HepG2 (cell line): ENCODE measurements around the gene PSME3IP1. TPM values are rescaled to one million over a fixed set of nuclear protein-coding genes. Genes with fewer than 3 reads are reported as not detected.

Source experiments
- CAMTA2 ChIP-seq: sonication (generic); formaldehyde crosslinking; IDR thresholded peaks from 2 replicates; pipeline ENCODE4 v1.4.0; 2020; ENCODE audit warnings: mild to moderate bottlenecking, missing genetic modification reagents, borderline replicate concordance
- CEBPB ChIP-seq: IDR thresholded peaks from 2 replicates; pipeline ENCODE4 v1.6.1; 2011; ENCODE audit warnings: low read depth, low read length, improper control_type of control experiment, borderline replicate concordance
- HNRNPLL ChIP-seq: fragments of 200-400 bp; formaldehyde crosslinking; IDR thresholded peaks from 2 replicates; pipeline ENCODE4 v1.6.1; 2017; ENCODE audit warnings: mild to moderate bottlenecking, low read depth, low read length; ENCODE audit not compliant: poor library complexity, severe bottlenecking
- MEIS2 ChIP-seq: sonication (generic); formaldehyde crosslinking; IDR thresholded peaks from 2 replicates; pipeline ENCODE4 v1.9.0; 2021; ENCODE audit warnings: mild to moderate bottlenecking, missing genetic modification reagents
- PHB2 ChIP-seq: fragments of 450-650 bp; IDR thresholded peaks from 2 replicates; pipeline ENCODE4 v1.6.1; 2018; ENCODE audit not compliant: partially characterized antibody
- SP1 ChIP-seq, 2 experiments: fragments of 450-650 bp in 1 of 2; sonication (generic) in 1 of 2; formaldehyde crosslinking in 1 of 2; IDR thresholded peaks; 2 replicates each; pipeline versions ENCODE4 v1.4.0 to v1.6.1; 2016 to 2020; ENCODE audit warnings: missing genetic modification reagents in 1 of 2
- TAF15 ChIP-seq: fragments of 200-400 bp; formaldehyde crosslinking; IDR thresholded peaks from one replicate; pipeline ENCODE4 v1.6.1; 2018; ENCODE audit warnings: mild to moderate bottlenecking, low read depth, low read length; ENCODE audit not compliant: poor library complexity, severe bottlenecking
- TBL1XR1 ChIP-seq: fragments of 150-350 bp; IDR thresholded peaks from 2 replicates; pipeline ENCODE4 v1.6.1; 2014; ENCODE audit warnings: borderline replicate concordance, low read length; ENCODE audit not compliant: partially characterized antibody
- UBTF ChIP-seq: sonication (generic); formaldehyde crosslinking; IDR thresholded peaks from 2 replicates; pipeline ENCODE4 v1.4.0; 2020; ENCODE audit warnings: mild to moderate bottlenecking, missing genetic modification reagents
- ZFP62 ChIP-seq: sonication (generic); formaldehyde crosslinking; IDR thresholded peaks from 2 replicates; pipeline ENCODE4 v1.4.0; 2020; ENCODE audit warnings: missing genetic modification reagents
- ZNF567 ChIP-seq: sonication (generic); formaldehyde crosslinking; IDR thresholded peaks from 2 replicates; pipeline ENCODE4 v1.8.1; 2023; ENCODE audit warnings: mild to moderate bottlenecking, missing genetic modification reagents, borderline replicate concordance
- ZNF775 ChIP-seq: sonication (generic); formaldehyde crosslinking; IDR thresholded peaks from 2 replicates; pipeline ENCODE4 v1.4.0; 2020; ENCODE audit warnings: missing genetic modification reagents, mild to moderate bottlenecking, moderate library complexity, borderline replicate concordance
- polyA plus RNA-seq, 8 experiments: library from polyadenylated mRNA; depleted of rRNA in 3 of 8; stranded (reverse) in 7 of 8; unstranded in 1 of 8; fragments of >200 nt; fragmentation: Illumina TruSeq in 4 of 8; extraction: Trizol in 4 of 8; gene quantifications; 2 replicates each; pipeline versions ENCODE4 v1.2.1 to v1.2.3, GENCODE V29; 2011 to 2016; ENCODE audit warnings: low read depth in 4 of 8, missing spikeins in 1 of 8, mixed read lengths in 1 of 8; ENCODE audit not compliant: insufficient read depth in 1 of 8
- total RNA-seq, 5 experiments: library from RNA; depleted of rRNA; stranded (reverse); fragments of >200 nt; fragmentation: Illumina TruSeq; extraction: Trizol; gene quantifications; 2 replicates each; pipeline ENCODE4 v1.2.3, GENCODE V29; 2016; ENCODE audit warnings: low read depth in 1 of 5
- TF ChIP-seq, protein P1 (sequence below): sonication (generic); formaldehyde crosslinking; IDR thresholded peaks from 2 replicates; pipeline ENCODE4 v1.4.0; 2020; ENCODE audit warnings: missing genetic modification reagents
- TF ChIP-seq, protein P2 (sequence below): sonication (generic); formaldehyde crosslinking; IDR thresholded peaks from 2 replicates; pipeline ENCODE4 v1.4.0; 2020; ENCODE audit warnings: low read depth, missing genetic modification reagents
- TF ChIP-seq, protein P3 (sequence below): sonication (generic); formaldehyde crosslinking; IDR thresholded peaks from 2 replicates; pipeline ENCODE4 v1.4.0; 2020; ENCODE audit warnings: mild to moderate bottlenecking, missing genetic modification reagents, borderline replicate concordance

PSME3IP1 gene
- total and polyA plus RNA-seq, 2 of the 13 experiments (the other 11 are each of a cell fraction or from before 2014, with no cell fraction given), result 90.8 to 99.8 TPM

GRCh38 chr16:57143149-57143921 is 42.5 kb downstream of the PSME3IP1 start (continued):
- TF ChIP-seq PHB2 (no peak), ZNF775 (no peak), ZFP62 (CRISPR knock-in tag) (no peak), SP1 (IDR thresholded peaks at IDR 0.05) (no peak), SP1 (CRISPR knock-in tag; IDR thresholded peaks at IDR 0.05) (no peak), ZNF567 (CRISPR knock-in tag) (no peak), CEBPB (no peak), UBTF (CRISPR knock-in tag) (0 out of 2 replicates have a peak, but pooled peaks have one; percentile 14), HNRNPLL (no peak), TAF15 (no peak), TBL1XR1 (no peak), CAMTA2 (no peak), MEIS2 (CRISPR knock-in tag) (no peak)
- TF ChIP-seq, protein P1, sequence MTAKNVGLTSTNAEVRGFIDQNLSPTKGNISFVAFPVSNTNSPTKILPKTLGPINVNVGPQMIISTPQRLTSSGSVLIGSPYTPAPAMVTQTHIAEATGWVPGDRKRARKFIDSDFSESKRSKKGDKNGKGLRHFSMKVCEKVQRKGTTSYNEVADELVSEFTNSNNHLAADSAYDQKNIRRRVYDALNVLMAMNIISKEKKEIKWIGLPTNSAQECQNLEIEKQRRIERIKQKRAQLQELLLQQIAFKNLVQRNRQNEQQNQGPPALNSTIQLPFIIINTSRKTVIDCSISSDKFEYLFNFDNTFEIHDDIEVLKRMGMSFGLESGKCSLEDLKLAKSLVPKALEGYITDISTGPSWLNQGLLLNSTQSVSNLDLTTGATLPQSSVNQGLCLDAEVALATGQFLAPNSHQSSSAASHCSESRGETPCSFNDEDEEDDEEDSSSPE (CRISPR knock-in tag), result no peak
- TF ChIP-seq, protein P2, sequence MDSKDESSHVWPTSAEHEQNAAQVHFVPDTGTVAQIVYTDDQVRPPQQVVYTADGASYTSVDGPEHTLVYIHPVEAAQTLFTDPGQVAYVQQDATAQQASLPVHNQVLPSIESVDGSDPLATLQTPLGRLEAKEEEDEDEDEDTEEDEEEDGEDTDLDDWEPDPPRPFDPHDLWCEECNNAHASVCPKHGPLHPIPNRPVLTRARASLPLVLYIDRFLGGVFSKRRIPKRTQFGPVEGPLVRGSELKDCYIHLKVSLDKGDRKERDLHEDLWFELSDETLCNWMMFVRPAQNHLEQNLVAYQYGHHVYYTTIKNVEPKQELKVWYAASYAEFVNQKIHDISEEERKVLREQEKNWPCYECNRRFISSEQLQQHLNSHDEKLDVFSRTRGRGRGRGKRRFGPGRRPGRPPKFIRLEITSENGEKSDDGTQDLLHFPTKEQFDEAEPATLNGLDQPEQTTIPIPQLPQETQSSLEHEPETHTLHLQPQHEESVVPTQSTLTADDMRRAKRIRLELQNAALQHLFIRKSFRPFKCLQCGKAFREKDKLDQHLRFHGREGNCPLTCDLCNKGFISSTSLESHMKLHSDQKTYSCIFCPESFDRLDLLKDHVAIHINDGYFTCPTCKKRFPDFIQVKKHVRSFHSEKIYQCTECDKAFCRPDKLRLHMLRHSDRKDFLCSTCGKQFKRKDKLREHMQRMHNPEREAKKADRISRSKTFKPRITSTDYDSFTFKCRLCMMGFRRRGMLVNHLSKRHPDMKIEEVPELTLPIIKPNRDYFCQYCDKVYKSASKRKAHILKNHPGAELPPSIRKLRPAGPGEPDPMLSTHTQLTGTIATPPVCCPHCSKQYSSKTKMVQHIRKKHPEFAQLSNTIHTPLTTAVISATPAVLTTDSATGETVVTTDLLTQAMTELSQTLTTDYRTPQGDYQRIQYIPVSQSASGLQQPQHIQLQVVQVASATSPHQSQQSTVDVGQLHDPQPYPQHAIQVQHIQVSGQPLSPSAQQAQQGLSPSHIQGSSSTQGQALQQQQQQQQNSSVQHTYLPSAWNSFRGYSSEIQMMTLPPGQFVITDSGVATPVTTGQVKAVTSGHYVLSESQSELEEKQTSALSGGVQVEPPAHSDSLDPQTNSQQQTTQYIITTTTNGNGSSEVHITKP, result no peak
- TF ChIP-seq, protein P3, sequence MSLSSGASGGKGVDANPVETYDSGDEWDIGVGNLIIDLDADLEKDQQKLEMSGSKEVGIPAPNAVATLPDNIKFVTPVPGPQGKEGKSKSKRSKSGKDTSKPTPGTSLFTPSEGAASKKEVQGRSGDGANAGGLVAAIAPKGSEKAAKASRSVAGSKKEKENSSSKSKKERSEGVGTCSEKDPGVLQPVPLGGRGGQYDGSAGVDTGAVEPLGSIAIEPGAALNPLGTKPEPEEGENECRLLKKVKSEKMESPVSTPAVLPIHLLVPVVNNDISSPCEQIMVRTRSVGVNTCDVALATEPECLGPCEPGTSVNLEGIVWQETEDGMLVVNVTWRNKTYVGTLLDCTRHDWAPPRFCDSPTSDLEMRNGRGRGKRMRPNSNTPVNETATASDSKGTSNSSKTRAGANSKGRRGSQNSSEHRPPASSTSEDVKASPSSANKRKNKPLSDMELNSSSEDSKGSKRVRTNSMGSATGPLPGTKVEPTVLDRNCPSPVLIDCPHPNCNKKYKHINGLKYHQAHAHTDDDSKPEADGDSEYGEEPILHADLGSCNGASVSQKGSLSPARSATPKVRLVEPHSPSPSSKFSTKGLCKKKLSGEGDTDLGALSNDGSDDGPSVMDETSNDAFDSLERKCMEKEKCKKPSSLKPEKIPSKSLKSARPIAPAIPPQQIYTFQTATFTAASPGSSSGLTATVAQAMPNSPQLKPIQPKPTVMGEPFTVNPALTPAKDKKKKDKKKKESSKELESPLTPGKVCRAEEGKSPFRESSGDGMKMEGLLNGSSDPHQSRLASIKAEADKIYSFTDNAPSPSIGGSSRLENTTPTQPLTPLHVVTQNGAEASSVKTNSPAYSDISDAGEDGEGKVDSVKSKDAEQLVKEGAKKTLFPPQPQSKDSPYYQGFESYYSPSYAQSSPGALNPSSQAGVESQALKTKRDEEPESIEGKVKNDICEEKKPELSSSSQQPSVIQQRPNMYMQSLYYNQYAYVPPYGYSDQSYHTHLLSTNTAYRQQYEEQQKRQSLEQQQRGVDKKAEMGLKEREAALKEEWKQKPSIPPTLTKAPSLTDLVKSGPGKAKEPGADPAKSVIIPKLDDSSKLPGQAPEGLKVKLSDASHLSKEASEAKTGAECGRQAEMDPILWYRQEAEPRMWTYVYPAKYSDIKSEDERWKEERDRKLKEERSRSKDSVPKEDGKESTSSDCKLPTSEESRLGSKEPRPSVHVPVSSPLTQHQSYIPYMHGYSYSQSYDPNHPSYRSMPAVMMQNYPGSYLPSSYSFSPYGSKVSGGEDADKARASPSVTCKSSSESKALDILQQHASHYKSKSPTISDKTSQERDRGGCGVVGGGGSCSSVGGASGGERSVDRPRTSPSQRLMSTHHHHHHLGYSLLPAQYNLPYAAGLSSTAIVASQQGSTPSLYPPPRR, result no peak
